HepG2 (cell line): ENCODE data around the gene PSAP. TPM values are rescaled to one million over a fixed set of nuclear protein-coding genes. Genes with fewer than 3 reads are reported as not detected.

Experiments
- ATAC-seq: fragments of 200-7000 bp; cut with Tn5 transposase; 3 replicates; pipeline ENCODE4 v1.9.1; 2020; ENCODE audit warnings: mild to moderate bottlenecking, moderate library complexity
- Bru-seq: library from RNA; stranded (reverse); fragments of 400-500 nt; gene quantifications from one replicate; lab custom pipeline; 2021; lab: Mats Ljungman, UMichigan
- BruChase-seq, 2 experiments: library from RNA; stranded (reverse); fragments of 400-500 nt; gene quantifications; one replicate each; lab custom pipeline; 2021; lab: Mats Ljungman, UMichigan
- BruUV-seq: library from RNA; stranded (reverse); fragments of 400-500 nt; replicated peaks from 2 replicates; lab custom pipeline; 2021; lab: Mats Ljungman, UMichigan
- CTCF ChIA-PET: fragments of 300-600 bp; formaldehyde crosslinking; extraction: SDS; loops from one replicate; lab custom pipeline; 2021; ENCODE audit warnings: low total read pairs, inconsistent platforms, low intra/inter-chr PET ratio; lab: Yijun Ruan, JAX
- POLR2A ChIA-PET: fragments of 350-600 bp; sonication (Branson Sonifier 250); formaldehyde crosslinking; loops from one replicate; lab custom pipeline; 2020; ENCODE audit warnings: antibody characterized with exemption, inconsistent platforms; lab: Yijun Ruan, JAX
- DNase-seq: peaks from one replicate; pipeline ENCODE4 v3.0.0-alpha.2; 2015; ENCODE audit warnings: low spot score
- FAIRE-seq: peaks from 3 replicates; lab custom pipeline; 2011; peaks lifted over from hg19 to GRCh38; lab: Jason Lieb, UNC
- H2AFZ ChIP-seq: one replicate; pipeline ENCODE4 v1.6.1; 2011; ENCODE audit warnings: low read length, inconsistent platforms
- H3K27ac ChIP-seq: fragments of 300-600 bp; 3 replicates; pipeline ENCODE4 v1.8.0; 2011; ENCODE audit warnings: mixed run types, mild to moderate bottlenecking, mixed read lengths, low read length, inconsistent platforms; ENCODE audit not compliant: insufficient read depth; ENCODE audit errors: extremely low read length
- H3K27me3 ChIP-seq, 2 experiments: fragments of 200-600 bp in 1 of 2; 2 replicates in 1 of 2; 3 replicates in 1 of 2; pipeline versions ENCODE4 v1.6.0 to v1.8.0; 2011; ENCODE audit warnings: low read length in 2 of 2, mild to moderate bottlenecking in 2 of 2, moderate library complexity in 2 of 2, inconsistent platforms in 1 of 2; ENCODE audit not compliant: insufficient read depth in 2 of 2, control insufficient read depth in 1 of 2
- H3K36me3 ChIP-seq, 2 experiments: fragments of 200-600 bp in 1 of 2; replicated peaks in 1 of 2; 2 replicates in 1 of 2; 3 replicates in 1 of 2; pipeline versions ENCODE4 v1.5.1 to v1.8.0; 2011; ENCODE audit warnings: low read length in 2 of 2, inconsistent platforms in 1 of 2; ENCODE audit not compliant: insufficient read depth in 2 of 2, control insufficient read depth in 1 of 2
- H3K4me1 ChIP-seq: 2 replicates; pipeline ENCODE4 v1.5.1; 2012; ENCODE audit warnings: low read length, inconsistent platforms; ENCODE audit not compliant: insufficient read depth
- H3K4me2 ChIP-seq: 2 replicates; pipeline ENCODE4 v1.6.0; 2011; ENCODE audit warnings: low read depth, low read length, inconsistent platforms
- H3K4me3 ChIP-seq, 3 experiments: fragments of 200-600 bp in 1 of 3; sonication (generic), shearing (Covaris generic) in 1 of 3; replicated peaks in 1 of 3; 2 replicates each; pipeline ENCODE4 v1.5.1; 2011 to 2016; ENCODE audit warnings: low read length in 3 of 3, inconsistent platforms in 2 of 3, low read depth in 2 of 3, mild to moderate bottlenecking in 2 of 3, control low read depth in 1 of 3, mixed read lengths in 1 of 3; ENCODE audit not compliant: insufficient read depth in 1 of 3
- H3K79me2 ChIP-seq: one replicate; pipeline ENCODE4 v1.6.1; 2011; ENCODE audit warnings: low read length, inconsistent platforms; ENCODE audit not compliant: insufficient read depth
- H3K9ac ChIP-seq: 2 replicates; pipeline ENCODE4 v1.6.0; 2011; ENCODE audit warnings: mild to moderate bottlenecking, low read depth, low read length, inconsistent platforms; ENCODE audit not compliant: insufficient read depth
- H3K9me3 ChIP-seq: 2 replicates; pipeline ENCODE4 v1.5.1; 2012; ENCODE audit warnings: mild to moderate bottlenecking, low read length
- H4K20me1 ChIP-seq: 2 replicates; pipeline ENCODE4 v1.6.0; 2011; ENCODE audit warnings: inconsistent platforms, mild to moderate bottlenecking, low read length, moderate library complexity; ENCODE audit not compliant: insufficient read depth
- ASH2L ChIP-seq: fragments of 300-600, 200-600 bp; sonication (generic); IDR thresholded peaks from 2 replicates; pipeline ENCODE4 v1.7.0; 2017; ENCODE audit warnings: low read depth, mild to moderate bottlenecking, moderate library complexity, mixed read lengths, low read length; ENCODE audit not compliant: insufficient read length
- CBFB ChIP-seq: sonication (generic); formaldehyde crosslinking; IDR thresholded peaks from 2 replicates; pipeline ENCODE4 v1.4.0; 2020; ENCODE audit warnings: missing genetic modification reagents
- EHMT2 ChIP-seq: fragments of 200-600 bp; sonication (generic); IDR thresholded peaks from 2 replicates; pipeline ENCODE4 v1.7.0; 2017; ENCODE audit warnings: antibody characterized with exemption, low read depth, low read length, borderline replicate concordance
- MIXL1 ChIP-seq: IDR thresholded peaks from 2 replicates; pipeline ENCODE4 v1.6.1; 2016
- PHB2 ChIP-seq: fragments of 450-650 bp; IDR thresholded peaks from 2 replicates; pipeline ENCODE4 v1.6.1; 2018; ENCODE audit not compliant: partially characterized antibody
- SIX4 ChIP-seq: sonication (generic); formaldehyde crosslinking; IDR thresholded peaks from 2 replicates; pipeline ENCODE4 v1.4.0; 2020; ENCODE audit warnings: missing genetic modification reagents
- SMAD3 ChIP-seq: sonication (generic); formaldehyde crosslinking; IDR thresholded peaks from 2 replicates; pipeline ENCODE4 v1.4.0; 2020; ENCODE audit warnings: missing genetic modification reagents
- SNAI1 ChIP-seq: sonication (generic); formaldehyde crosslinking; IDR thresholded peaks from 2 replicates; pipeline ENCODE4 v1.5.0; 2020; ENCODE audit warnings: mild to moderate bottlenecking, missing genetic modification reagents, borderline replicate concordance
- SRY ChIP-seq: sonication (generic); formaldehyde crosslinking; IDR thresholded peaks from 2 replicates; pipeline ENCODE4 v1.8.0; 2022; ENCODE audit warnings: mild to moderate bottlenecking, missing genetic modification reagents
- ZIK1 ChIP-seq: sonication (generic); formaldehyde crosslinking; IDR thresholded peaks from 2 replicates; pipeline ENCODE4 v1.5.0; 2020; ENCODE audit warnings: mild to moderate bottlenecking, low read depth, missing genetic modification reagents, borderline replicate concordance
- ZMYM4 ChIP-seq: sonication (generic); formaldehyde crosslinking; IDR thresholded peaks from 2 replicates; pipeline ENCODE4 v1.8.1; 2023; ENCODE audit warnings: mild to moderate bottlenecking, missing genetic modification reagents
- ZNF577 ChIP-seq: sonication (generic); formaldehyde crosslinking; IDR thresholded peaks from 2 replicates; pipeline ENCODE4 v1.4.0; 2020; ENCODE audit warnings: mild to moderate bottlenecking, low read depth, missing genetic modification reagents, borderline replicate concordance
- WGBS: methylation state at CpG from one replicate; pipeline ENCODE4 v1.1.6; 2017; ENCODE audit warnings: low lambda C conversion rate; 5-methylcytosine and 5-hydroxymethylcytosine counted together
- in situ Hi-C: cut with HindIII; loops from 2 replicates; pipeline ENCODE4 v1.10.0; 2017; ENCODE audit warnings: low pct_unique_long_range_greater_than_20kb; ENCODE audit not compliant: extremely low pct_ligation_motif_present
- intact Hi-C: fragments of 100-400 bp; cut with micrococcal nuclease; formaldehyde crosslinking; loops from one replicate; pipeline ENCODE4 v1.10.0; 2022; ENCODE audit not compliant: unreplicated experiment
- long read RNA-seq, 2 experiments: library from RNA in 1 of 2; library from polyadenylated mRNA in 1 of 2; stranded (forward) in 1 of 2; unstranded in 1 of 2; transcript quantifications; one replicate each; pipeline ENCODE4 v2.0.0, GENCODE V29; 2019 to 2022
- polyA minus RNA-seq, 3 experiments: library from RNA; depleted of rRNA, polyadenylated mRNA; stranded (reverse); fragments of >200 nt; gene quantifications; 2 replicates each; pipeline ENCODE4 v1.2.3, GENCODE V29; 2011; ENCODE audit warnings: low replicate concordance in 1 of 3
- polyA plus RNA-seq, 8 experiments: library from polyadenylated mRNA; depleted of rRNA in 3 of 8; stranded (reverse) in 7 of 8; unstranded in 1 of 8; fragments of >200 nt; fragmentation: Illumina TruSeq in 4 of 8; extraction: Trizol in 4 of 8; gene quantifications; 2 replicates each; pipeline versions ENCODE4 v1.2.1 to v1.2.3, GENCODE V29; 2011 to 2016; ENCODE audit warnings: low read depth in 4 of 8, missing spikeins in 1 of 8, mixed read lengths in 1 of 8; ENCODE audit not compliant: insufficient read depth in 1 of 8
- total RNA-seq, 5 experiments: library from RNA; depleted of rRNA; stranded (reverse); fragments of >200 nt; fragmentation: Illumina TruSeq; extraction: Trizol; gene quantifications; 2 replicates each; pipeline ENCODE4 v1.2.3, GENCODE V29; 2016; ENCODE audit warnings: low read depth in 1 of 5
- TF ChIP-seq, protein P1 (sequence below): sonication (generic); formaldehyde crosslinking; IDR thresholded peaks from 2 replicates; pipeline ENCODE4 v1.4.0; 2020; ENCODE audit warnings: mild to moderate bottlenecking, missing genetic modification reagents
- TF ChIP-seq, protein P2 (sequence below): sonication (generic); formaldehyde crosslinking; IDR thresholded peaks from 2 replicates; pipeline ENCODE4 v1.5.0; 2020; ENCODE audit warnings: mild to moderate bottlenecking, missing genetic modification reagents, moderate library complexity

The PSAP gene
- 148 and 323 TPM in 2 replicates for total RNA-seq (2016; rRNA removed; fragmentation: Illumina TruSeq; extraction: Trizol)
- 16.4 and 17.5 TPM in 2 replicates for total RNA-seq (2016; cell fraction: cytosol; rRNA removed; fragmentation: Illumina TruSeq; extraction: Trizol; ENCODE audit: low read depth)
- 130 and 339 TPM in 2 replicates for total RNA-seq (2016; cell fraction: insoluble cytoplasmic fraction; rRNA removed; fragmentation: Illumina TruSeq; extraction: Trizol)
- total RNA-seq (2016; cell fraction: membrane; rRNA removed; fragmentation: Illumina TruSeq; extraction: Trizol): 41.6 and 42.4 TPM in 2 replicates
- total RNA-seq (2016; cell fraction: nucleus; rRNA removed; fragmentation: Illumina TruSeq; extraction: Trizol): 278 and 332 TPM in 2 replicates
- polyA plus RNA-seq (2011; rRNA removed): 643 and 779 TPM in 2 replicates
- polyA plus RNA-seq (2011; cell fraction: cytosol; rRNA removed): 776 and 886 TPM in 2 replicates
- polyA plus RNA-seq (2011; cell fraction: nucleus; rRNA removed): 356 and 433 TPM in 2 replicates
- polyA plus RNA-seq (2012): 412 and 503 TPM in 2 replicates
- 14.6 and 15.4 TPM in 2 replicates for polyA plus RNA-seq (2016; cell fraction: cytosol; fragmentation: Illumina TruSeq; extraction: Trizol; ENCODE audit: low read depth)
- 111 and 126 TPM in 2 replicates for polyA plus RNA-seq (2016; cell fraction: insoluble cytoplasmic fraction; fragmentation: Illumina TruSeq; extraction: Trizol; ENCODE audit: low read depth)
- 26.4 and 27.8 TPM in 2 replicates for polyA plus RNA-seq (2016; cell fraction: membrane; fragmentation: Illumina TruSeq; extraction: Trizol; ENCODE audit: low read depth)
- polyA plus RNA-seq (2016; cell fraction: nucleus; fragmentation: Illumina TruSeq; extraction: Trizol; ENCODE audit: insufficient read depth, low read depth): 383 and 387 TPM in 2 replicates
- polyA minus RNA-seq (2011; rRNA and poly(A)+ RNA removed; ENCODE audit: low replicate concordance): 387 and 527 TPM in 2 replicates
- polyA minus RNA-seq (2011; cell fraction: cytosol; rRNA and poly(A)+ RNA removed): 256 and 356 TPM in 2 replicates
- 143 and 184 TPM in 2 replicates for polyA minus RNA-seq (2011; cell fraction: nucleus; rRNA and poly(A)+ RNA removed)
- Bru-seq, nascent RNA: percentile 91 among the genes with signal in this experiment
- percentile 92 among the genes with signal in this experiment for BruChase-seq, experiment 1, labeled RNA remaining after a 6-hour chase
- BruChase-seq, experiment 2, labeled RNA remaining after a 2-hour chase: percentile 88 among the genes with signal in this experiment
- long read RNA-seq, experiment 1, transcript PSAP-202 (14 exons, 2,872 nt): major isoform, 474 of 631 reads
- long read RNA-seq, experiment 1, partial matches to known transcripts: 127 of 631 reads
- long read RNA-seq, experiment 1, other reads (novel, unspliced or antisense): 30 of 631 reads
- long read RNA-seq, experiment 2, transcript PSAP-202 (14 exons, 2,872 nt): major isoform, 716 of 1,329 reads
- long read RNA-seq, experiment 2, partial matches to known transcripts: 430 of 1,329 reads
- long read RNA-seq, experiment 2, other reads (novel, unspliced or antisense): 183 of 1,329 reads

GRCh38 chr10:71850743-71851464 lies at the start of gene PSAP:
Gene PSAP (minus strand): TSS chr10:71851251. CDS start chr10:71851221, 30 bp downstream.
- CTCF ChIA-PET: no interaction called here
- TF ChIP-seq, protein P1, sequence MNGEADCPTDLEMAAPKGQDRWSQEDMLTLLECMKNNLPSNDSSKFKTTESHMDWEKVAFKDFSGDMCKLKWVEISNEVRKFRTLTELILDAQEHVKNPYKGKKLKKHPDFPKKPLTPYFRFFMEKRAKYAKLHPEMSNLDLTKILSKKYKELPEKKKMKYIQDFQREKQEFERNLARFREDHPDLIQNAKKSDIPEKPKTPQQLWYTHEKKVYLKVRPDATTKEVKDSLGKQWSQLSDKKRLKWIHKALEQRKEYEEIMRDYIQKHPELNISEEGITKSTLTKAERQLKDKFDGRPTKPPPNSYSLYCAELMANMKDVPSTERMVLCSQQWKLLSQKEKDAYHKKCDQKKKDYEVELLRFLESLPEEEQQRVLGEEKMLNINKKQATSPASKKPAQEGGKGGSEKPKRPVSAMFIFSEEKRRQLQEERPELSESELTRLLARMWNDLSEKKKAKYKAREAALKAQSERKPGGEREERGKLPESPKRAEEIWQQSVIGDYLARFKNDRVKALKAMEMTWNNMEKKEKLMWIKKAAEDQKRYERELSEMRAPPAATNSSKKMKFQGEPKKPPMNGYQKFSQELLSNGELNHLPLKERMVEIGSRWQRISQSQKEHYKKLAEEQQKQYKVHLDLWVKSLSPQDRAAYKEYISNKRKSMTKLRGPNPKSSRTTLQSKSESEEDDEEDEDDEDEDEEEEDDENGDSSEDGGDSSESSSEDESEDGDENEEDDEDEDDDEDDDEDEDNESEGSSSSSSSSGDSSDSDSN: peak; percentile 62
- TF ChIP-seq SNAI1 (CRISPR knock-in tag) (no peak), ASH2L (peak; percentile 76), ZIK1 (CRISPR knock-in tag) (no peak), PHB2 (no peak), SIX4 (CRISPR knock-in tag) (no peak), MIXL1 (no peak; the same call in 1 of the 2 replicates), ZMYM4 (CRISPR knock-in tag) (peak; percentile 67; the same call in 1 of the 2 replicates), EHMT2 (no peak), CBFB (CRISPR knock-in tag) (no peak; the same call in 1 of the 2 replicates), ZNF577 (CRISPR knock-in tag) (no peak), SMAD3 (CRISPR knock-in tag) (no peak; the same call in 1 of the 2 replicates), SRY (peak; percentile 86; the same call in 1 of the 2 replicates)
- TF ChIP-seq, protein P2, sequence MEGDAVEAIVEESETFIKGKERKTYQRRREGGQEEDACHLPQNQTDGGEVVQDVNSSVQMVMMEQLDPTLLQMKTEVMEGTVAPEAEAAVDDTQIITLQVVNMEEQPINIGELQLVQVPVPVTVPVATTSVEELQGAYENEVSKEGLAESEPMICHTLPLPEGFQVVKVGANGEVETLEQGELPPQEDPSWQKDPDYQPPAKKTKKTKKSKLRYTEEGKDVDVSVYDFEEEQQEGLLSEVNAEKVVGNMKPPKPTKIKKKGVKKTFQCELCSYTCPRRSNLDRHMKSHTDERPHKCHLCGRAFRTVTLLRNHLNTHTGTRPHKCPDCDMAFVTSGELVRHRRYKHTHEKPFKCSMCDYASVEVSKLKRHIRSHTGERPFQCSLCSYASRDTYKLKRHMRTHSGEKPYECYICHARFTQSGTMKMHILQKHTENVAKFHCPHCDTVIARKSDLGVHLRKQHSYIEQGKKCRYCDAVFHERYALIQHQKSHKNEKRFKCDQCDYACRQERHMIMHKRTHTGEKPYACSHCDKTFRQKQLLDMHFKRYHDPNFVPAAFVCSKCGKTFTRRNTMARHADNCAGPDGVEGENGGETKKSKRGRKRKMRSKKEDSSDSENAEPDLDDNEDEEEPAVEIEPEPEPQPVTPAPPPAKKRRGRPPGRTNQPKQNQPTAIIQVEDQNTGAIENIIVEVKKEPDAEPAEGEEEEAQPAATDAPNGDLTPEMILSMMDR (CRISPR knock-in tag): no peak

More at GRCh38 chr10:71850743-71851464, at the start of gene PSAP:
- Histone ChIP-seq H3K27ac (peak within 1 kb of the TSS; percentile 76), H3K27me3 (peaks cover 3% of the 10 kb centered on the region in 2 experiments; a peak in 2 of 5 replicates), H3K79me2 (peaks cover 48% of the 10 kb centered on the region), H3K4me2 (peak within 1 kb of the TSS; percentile 77), H4K20me1 (peaks cover 26% of the 10 kb centered on the region), H2AFZ (no peak within 1 kb of the TSS), H3K9ac (peak within 1 kb of the TSS; percentile 72), H3K36me3 (no peaks in the 10 kb centered on the region), H3K4me3 (peak within 1 kb of the TSS; percentile 74 to 84 (median 81)), H3K4me1 (peaks cover 53% of the 10 kb centered on the region), H3K9me3 (no peaks in the 10 kb centered on the region)
- WGBS: 1% methylated on average over 30 of the region's 49 CpGs
- FAIRE-seq: peak; percentile 92
- in situ Hi-C loops: no loop called here
- peak; percentile 95 for DNase-seq
- peak; percentile 94 for ATAC-seq
- BruUV-seq: no TSS peak
- POLR2A ChIA-PET: interaction anchor here (0.6 to 2.4 kb wide), 26 partner anchors 9 to 531 kb away, joined by 3 to 74 read pairs (median 4); partner anchors contain the start of genes ANAPC16 and ASCC1
- intact Hi-C loops: no loop called here
